ENCODE measurements around the gene TH.
"Not testable (repeated sequence)": the region's sequence is repeated elsewhere in the genome, so short reads cannot be mapped to it uniquely, and the experiment has no call there.

TH gene

GRCh38 chr11:2127482-2128129 is 44.0 kb downstream of the TH start:
- no peak for DNase-seq

GRCh38 chr11:2126520-2127085 is 45.0 kb downstream of the TH start:
- DNase-seq, result no peak

- DNase-seq, result not testable (repeated sequence)
Measured at GRCh38 chr11:2124736-2125484, 46.7 kb downstream of the TH start.

GRCh38 chr11:2123628-2123960 is 48.0 kb downstream of the TH start:
- DNase-seq, result no peak

GRCh38 chr11:2122907-2123627 is 48.5 kb downstream of the TH start:
- no peak for DNase-seq

GRCh38 chr11:2122222-2122906 is 49.3 kb downstream of the TH start:
- no peak for DNase-seq

- no peak for DNase-seq
Measured at GRCh38 chr11:2121227-2122130, 50.1 kb downstream of the TH start.

- DNase-seq, result no peak
Measured at GRCh38 chr11:2120359-2121100, 51.1 kb downstream of the TH start.

- no peak for DNase-seq
Measured at GRCh38 chr11:2118677-2119076, 52.9 kb downstream of the TH start.

- no peak for DNase-seq
Measured at GRCh38 chr11:2116680-2117079, 54.9 kb downstream of the TH start.

- no peak for DNase-seq
Measured at GRCh38 chr11:2115308-2115707, 56.3 kb downstream of the TH start.

GRCh38 chr11:2114430-2115241 is 57.0 kb downstream of the TH start:
- DNase-seq, result no peak
